ENCODE results near the gene NKX2-1.
"Not testable (repeated sequence)": the region's sequence is repeated elsewhere in the genome, so short reads cannot be mapped to it uniquely, and the experiment has no call there.

Gene NKX2-1

DNA sequence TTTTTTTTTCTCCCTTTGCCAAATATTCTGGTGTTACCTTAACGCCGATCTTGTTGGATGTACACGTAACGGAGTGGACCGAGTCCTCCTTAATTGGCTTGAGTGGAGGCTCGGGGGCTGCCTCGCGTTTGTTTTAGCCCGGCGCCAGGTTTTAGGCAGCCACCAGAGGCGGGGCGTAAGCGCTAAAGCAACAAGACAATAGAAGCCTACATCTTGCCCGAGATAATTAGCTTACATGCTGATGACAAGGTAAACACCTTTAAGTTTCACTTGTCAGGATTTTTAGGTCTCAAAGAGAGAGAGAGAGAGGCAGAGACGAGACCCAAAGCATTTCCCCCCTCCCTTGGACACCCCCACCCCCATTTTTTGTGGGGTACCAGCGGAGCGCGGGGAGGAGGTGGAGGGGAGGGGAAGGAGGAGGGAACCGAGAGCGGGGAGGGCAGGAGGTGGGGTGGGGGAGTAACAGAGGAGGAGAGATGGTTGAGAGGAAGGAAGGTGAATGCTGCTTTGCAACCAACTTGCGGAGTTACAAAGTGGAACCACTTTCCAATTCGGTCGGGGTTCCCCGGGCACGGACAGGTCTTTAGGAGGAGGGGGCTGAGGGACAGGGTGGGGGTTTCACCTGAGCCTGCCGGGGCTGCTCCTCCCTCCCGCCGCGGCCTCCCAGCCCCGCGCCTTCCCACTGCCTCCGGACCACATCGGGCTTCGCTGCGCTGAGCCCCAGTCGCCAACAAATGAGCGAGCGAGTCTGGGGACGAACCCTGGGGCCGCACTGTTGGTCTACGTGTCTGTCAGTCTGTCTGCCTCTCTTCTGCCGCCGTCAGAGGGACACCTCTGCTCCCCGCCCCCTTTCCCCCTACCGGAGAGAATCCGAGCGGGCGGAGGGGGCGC lies at the start of gene NKX2-1:
Gene NKX2-1, minus strand, starts transcription at position 802 of the 891 bp plus-strand sequence. Its CDS starts 103 bp downstream, at position 699.
- DNase-seq = peak; percentile 33 to 54

DNA sequence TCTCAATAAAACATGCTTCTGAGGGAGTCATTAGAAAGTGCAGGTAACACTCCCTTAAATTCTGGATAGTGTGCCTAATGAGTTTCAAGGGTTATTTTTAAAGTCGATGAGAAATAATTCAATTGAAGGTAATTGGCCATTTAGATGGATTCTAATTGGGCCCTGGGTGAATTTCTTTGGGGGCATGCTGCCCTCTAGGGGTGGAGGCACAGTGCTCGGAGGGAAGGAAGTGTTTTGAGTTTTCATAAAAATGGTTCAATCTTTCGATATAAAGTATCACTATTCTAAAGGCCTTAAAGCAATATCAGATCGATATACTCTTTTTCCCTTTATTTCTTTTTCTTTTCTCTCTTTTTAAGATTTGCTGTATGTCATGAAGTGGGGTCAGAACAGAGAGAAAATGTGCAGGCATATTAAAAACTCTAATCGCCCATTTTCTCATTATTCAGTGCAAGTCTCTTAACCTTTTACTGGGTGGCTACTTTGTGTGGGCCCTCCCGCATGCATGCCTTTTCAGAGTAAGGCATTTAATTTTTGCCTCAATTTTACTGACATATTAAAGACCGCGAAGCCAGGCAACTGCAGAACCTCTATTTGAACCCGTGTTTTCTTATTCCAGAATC lies 36.9 kb upstream of the NKX2-1 start:
- DNase-seq = peak; percentile 68 to 75

DNA sequence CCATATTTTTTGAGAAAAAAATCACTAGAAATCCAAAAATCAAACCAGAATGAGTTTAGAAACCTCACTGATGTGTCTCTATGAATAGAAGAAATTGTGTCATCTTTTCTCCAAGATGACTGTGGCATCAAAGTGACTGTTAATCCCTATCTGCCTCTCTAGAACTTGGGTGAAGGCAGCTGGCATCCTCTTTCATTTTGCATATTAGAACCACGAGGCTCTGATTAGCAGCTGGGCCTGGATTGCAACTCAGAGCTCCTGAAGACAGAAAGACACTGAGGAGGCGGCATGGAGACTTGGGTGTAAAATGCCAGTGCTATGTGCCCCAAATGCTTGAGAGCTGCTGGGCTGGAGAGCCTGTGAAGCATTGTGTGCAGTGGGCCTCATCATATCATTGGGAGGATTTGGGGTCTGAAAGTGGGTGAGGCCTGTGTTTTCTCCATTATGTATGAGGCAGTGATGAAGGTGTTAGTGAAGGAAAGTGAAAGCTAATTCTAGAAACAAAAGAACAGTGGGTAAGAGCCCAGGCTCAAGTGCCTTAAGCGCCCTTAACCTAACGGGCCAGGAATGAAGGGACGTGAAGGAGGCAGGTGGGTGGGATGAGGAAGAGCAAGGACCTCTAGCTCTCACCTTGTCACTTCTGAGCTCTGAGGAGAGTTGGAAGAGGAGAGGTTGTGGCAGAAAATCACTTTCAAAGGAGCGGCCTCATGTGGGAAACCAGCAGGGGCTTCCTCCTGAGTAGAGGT lies 36.1 kb upstream of the NKX2-1 start:
- DNase-seq = no peak

DNA sequence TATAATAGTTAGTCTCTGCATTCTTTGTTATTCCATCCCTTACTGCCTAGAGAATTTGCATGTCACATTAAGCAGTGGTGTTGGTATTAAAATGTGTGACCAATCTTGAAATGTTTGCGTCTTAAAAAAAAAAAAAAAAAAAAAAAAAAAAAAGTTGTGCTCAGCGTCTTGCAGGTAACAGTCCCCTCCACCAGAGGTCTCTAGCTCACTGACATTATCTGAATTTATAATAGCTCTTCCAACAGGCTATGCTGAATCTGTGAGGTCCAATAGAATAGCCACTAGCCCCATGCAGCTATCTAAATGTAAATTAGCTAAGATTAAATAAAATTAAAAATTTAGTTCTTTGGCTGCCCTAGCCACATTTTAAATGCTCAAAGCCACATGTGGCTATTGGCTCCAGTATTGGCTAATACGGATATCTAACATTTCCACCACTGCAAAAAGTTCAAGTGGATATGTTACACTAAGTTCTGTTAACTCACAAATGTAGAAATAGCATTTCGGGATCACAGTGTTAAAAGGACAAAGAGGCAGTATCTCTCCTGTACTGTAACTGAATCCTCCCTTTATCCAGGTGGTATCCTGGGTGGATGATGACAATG lies 33.7 kb upstream of the NKX2-1 start:
- peak; percentile 50 to 78 for DNase-seq

- DNase-seq = no peak
Measured at GRCh38 chr14:36550899-36551298, 30.9 kb upstream of the NKX2-1 start.

DNA sequence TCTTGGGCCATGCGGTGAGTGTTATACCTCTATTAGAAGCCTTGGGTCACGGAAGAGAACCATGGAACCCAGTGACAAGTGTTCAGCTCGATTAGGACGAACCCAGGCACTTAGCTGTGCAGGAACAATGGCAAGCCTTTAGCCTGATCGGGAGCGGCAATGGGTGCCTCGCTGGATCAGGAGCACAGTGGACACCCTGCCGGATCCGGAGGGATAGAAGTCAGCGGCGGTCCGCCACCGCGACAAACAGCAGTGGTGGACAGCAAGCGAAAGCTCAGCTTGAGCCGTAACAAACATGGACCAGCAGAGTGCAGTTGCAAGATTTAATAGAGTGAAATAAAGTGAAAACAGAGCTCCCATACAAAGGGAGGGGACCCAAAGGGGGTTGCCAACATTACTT lies 24.2 kb upstream of the NKX2-1 start:
- not testable (repeated sequence) for DNase-seq

DNA sequence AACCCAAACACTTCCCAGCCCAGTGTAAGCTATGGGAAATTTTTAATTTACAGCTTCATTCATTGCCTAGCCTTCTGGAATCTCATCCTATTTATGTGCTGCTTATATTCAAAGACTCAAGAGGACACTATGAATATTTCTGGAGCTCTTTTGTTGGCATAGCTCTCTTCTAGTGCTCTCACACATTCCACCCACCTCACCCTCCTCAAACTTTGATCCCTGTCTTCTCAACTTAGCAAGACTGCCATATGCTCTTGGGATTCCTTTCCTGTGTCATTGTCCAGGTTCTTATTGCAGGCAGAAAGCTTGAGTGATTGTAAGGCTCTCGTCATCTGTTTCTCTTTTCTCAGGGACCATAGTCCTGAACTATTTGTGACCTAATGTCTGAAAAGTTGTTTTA lies 18.0 kb upstream of the NKX2-1 start:
- no peak for DNase-seq

DNA sequence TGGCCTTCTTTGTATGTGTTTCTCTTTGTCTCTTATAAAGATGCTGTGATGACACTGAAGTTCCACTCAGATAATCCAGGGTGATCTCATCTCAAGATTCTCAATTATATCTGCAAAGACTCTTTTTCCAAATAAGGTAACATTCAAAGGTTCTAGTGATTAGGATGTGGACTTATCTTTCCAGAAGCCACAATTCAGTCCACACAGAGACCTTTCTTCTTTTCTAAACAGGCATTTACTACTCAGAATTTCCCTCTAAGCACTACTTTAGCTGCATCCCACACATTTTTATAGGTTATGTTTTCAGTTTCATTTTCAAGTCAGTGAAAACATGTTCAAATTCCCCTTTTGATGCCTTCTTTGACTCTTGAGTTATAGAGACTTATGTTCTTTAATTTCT lies 9.0 kb upstream of the NKX2-1 start:
- DNase-seq = no peak

DNA sequence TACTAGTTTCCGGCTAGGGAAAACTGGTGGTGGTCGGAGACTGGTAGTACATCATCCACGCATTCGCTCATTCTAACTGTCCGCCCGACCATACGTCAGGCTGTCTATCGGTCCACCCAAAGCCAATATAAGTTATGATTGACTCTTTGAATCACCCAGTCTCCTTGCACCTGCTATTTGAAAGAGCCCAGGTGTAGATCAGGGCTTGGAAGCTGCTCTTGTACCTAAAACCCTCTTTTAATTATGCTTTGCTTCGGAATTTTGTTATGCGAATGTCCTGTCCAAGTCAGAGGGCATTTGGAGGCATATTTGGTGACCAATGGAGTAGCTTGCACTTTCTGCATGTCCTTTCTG lies 5.7 kb upstream of the NKX2-1 start:
- DNase-seq = no peak

DNA sequence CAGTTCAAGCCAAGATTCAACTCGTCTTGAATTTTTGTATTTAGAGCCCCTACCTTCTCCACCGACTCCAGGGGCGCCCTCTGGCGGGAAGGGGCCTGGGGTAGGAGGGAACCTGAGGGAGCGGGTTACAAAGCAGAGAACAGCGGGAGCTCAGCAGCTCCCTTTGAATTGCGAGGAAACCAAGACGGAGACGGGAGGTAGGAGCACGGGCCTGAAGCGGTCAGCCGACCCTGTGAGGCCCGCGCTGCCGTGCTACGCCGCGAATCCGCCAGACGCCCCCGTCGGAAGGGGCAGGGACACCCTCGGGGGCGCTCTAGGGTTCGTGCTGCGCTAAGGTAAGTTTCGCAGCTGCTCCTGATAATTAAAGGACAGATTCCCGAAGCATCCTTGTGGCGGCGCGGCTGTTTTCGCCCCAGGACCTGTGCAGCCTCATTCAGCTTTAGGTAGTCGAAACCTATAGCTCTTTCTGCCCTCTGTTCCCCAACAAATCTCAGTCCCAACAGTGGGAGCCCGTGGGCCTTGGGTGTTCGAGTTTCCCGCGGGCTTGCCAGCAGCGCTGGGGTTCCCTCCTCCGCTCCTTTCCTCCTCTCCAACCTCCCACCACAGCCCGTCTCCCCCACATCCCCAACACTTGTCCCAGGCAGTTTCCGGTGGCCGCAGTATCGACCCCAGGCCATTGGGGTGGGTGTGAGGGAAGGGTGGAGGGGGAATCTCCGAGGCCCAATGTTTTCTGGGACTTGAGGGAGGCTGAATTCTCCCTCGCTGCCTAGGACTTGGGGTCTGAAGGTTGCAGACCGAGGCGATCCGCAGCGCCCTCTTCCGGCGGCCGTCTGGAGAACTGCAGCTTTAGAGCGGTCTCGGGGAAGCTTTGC lies 5.1 kb upstream of the NKX2-1 start:
- no peak for DNase-seq

GRCh38 chr14:36524220-36524837 lies 4.3 kb upstream of the NKX2-1 start:
- no peak for DNase-seq

DNA sequence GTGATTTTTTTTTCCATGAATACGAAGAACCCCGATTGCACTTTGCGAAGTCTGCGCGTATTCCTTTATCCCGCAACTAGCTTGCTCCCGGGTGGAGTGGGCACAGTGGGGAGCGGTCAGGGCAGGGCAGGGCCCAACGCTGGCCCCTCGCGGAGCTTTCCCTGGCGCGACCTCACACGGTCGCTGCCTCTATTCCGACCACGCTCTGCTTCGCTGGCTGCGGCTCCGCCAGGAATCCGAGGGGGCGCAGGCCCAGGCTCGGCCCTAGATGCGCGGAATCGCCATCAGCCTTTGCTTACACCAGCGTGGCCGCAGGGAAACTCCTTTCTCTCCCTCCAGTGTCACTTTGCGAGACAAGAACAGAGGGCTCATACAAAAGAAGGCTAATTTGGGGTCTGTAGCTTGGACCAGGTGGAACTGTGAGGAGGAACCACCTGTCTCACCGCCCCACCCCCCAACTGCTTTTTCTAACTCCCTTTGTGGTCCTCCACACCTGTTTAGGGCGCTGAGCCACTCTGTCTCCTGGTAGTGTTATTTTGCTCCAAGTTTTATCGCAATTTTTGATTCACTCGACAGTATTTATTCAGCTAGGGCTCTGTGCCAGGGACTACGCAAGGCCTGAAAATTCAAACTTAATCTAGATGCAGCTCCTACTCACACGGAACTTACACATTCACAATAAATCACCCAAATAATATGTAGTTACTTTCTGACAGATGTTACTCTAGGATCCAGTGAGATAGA lies 3.1 kb upstream of the NKX2-1 start:
- no peak for DNase-seq

DNA sequence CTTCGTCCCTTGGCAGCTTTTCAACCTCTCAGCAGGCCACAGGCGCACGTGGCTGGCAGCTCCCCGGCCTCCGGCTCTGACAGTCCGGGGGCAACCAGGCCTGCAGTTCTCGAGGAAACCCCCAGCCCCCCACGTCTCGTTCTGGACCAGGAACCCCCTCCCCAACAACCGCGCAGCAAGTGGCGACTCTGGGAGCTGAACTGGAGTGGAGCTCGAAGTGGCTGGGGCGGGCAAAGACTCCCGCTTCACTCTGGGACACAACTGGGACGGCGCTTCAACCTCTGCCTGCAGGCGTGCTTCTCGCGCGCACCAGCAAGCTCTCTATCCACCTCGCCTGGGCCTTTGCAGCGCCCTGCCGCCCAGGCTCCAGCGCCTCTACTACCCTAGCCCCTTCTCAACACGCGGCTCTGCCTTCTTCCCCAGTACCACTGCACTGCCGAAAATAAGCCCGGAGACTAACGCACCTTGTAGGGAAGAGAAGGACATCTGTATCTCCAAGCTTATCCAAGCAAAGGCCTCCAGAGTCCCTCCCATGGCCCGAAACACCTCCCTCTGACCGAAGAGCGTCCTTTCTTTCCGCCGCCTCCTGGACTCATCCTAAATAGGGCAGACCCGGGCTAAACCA lies 2.4 kb upstream of the NKX2-1 start:
- no peak for DNase-seq

GRCh38 chr14:36521598-36522345 lies 1.7 kb upstream of the NKX2-1 start:
- no peak for DNase-seq

GRCh38 chr14:36520601-36521525 lies 831 bp upstream of the NKX2-1 start:
- DNase-seq = no peak

GRCh38 chr14:36518586-36519430 lies 1.2 kb downstream of the NKX2-1 start:
- peak in 1 of 2 experiments; percentile 65 for DNase-seq

- no peak for DNase-seq
Measured at GRCh38 chr14:36518031-36518585, 1.9 kb downstream of the NKX2-1 start.
